Measurements from ENCODE around the gene TRIM66.

GRCh38 chr11:8612522-8612921 lies 69.9 kb downstream of the TRIM66 start:
- TF ChIP-seq POLR2AphosphoS5 (IDR thresholded peaks at IDR 0.05; ENCODE audit: borderline replicate concordance, low read depth, low read length): no peak
- TF ChIP-seq EZH2 (IDR thresholded peaks at IDR 0.05): no peak
